HEK293 (cell line): ENCODE measurements around the gene SLK.

Experiments used
- CTCF ChIA-PET: fragments of 350-600 bp; formaldehyde crosslinking; extraction: SDS; loops from one replicate; lab custom pipeline; 2021; ENCODE audit warnings: antibody characterized with exemption; lab: Yijun Ruan, JAX
- POLR2A ChIA-PET: fragments of 300-600 bp; formaldehyde crosslinking; extraction: SDS; loops from one replicate; lab custom pipeline; 2020; ENCODE audit warnings: antibody characterized with exemption, inconsistent platforms; lab: Yijun Ruan, JAX
- H3K27ac ChIP-seq: fragments of 200-500 bp; sonication (Bioruptor generic); 2 replicates; pipeline ENCODE4 v1.5.1; 2014; ENCODE audit warnings: low read depth, low read length, control low read depth, inconsistent platforms; ENCODE audit errors: extremely low read depth
- H3K36me3 ChIP-seq, 2 experiments: fragments of 200-500 bp in 1 of 2; sonication (Bioruptor generic) in 1 of 2; 1 replicate in 1 of 2; 2 replicates in 1 of 2; pipeline ENCODE4 v1.5.1; 2014 to 2017; ENCODE audit warnings: inconsistent platforms in 2 of 2, low read length in 2 of 2; ENCODE audit not compliant: control insufficient read depth in 2 of 2, insufficient read depth in 1 of 2
- H3K4me1 ChIP-seq: fragments of 200-500 bp; sonication (Bioruptor generic); 2 replicates; pipeline ENCODE4 v1.5.1; 2014; ENCODE audit warnings: mild to moderate bottlenecking, low read length, inconsistent platforms; ENCODE audit not compliant: control insufficient read depth, insufficient read depth
- H3K4me3 ChIP-seq: 2 replicates; pipeline ENCODE4 v1.5.1; 2011; ENCODE audit warnings: low read depth, mild to moderate bottlenecking, control low read depth, low read length, moderate library complexity
- H3K9me3 ChIP-seq: fragments of 200-500 bp; sonication (Bioruptor generic); 2 replicates; pipeline ENCODE4 v1.5.1; 2014; ENCODE audit warnings: low read depth, low read length, inconsistent platforms; ENCODE audit not compliant: control insufficient read depth, insufficient read depth
- MZF1 ChIP-seq: fragments of 450-650 bp; formaldehyde crosslinking; IDR thresholded peaks from 2 replicates; pipeline ENCODE4 v1.5.1; 2017; ENCODE audit warnings: missing biosample characterization, missing genetic modification characterization, borderline replicate concordance
- PRDM10 ChIP-seq: fragments of 450-650 bp; formaldehyde crosslinking; IDR thresholded peaks from 2 replicates; pipeline ENCODE4 v1.5.1; 2016; ENCODE audit warnings: missing biosample characterization, missing genetic modification characterization
- RBAK ChIP-seq: fragments of 450-650 bp; formaldehyde crosslinking; IDR thresholded peaks from 2 replicates; pipeline ENCODE4 v1.5.1; 2016; ENCODE audit warnings: missing biosample characterization, missing genetic modification characterization
- SCRT1 ChIP-seq: fragments of 450-650 bp; formaldehyde crosslinking; IDR thresholded peaks from 2 replicates; pipeline ENCODE4 v1.5.1; 2016; ENCODE audit warnings: missing biosample characterization, missing genetic modification characterization, borderline replicate concordance
- SP3 ChIP-seq: fragments of 450-650 bp; formaldehyde crosslinking; IDR thresholded peaks from 2 replicates; pipeline ENCODE4 v1.5.1; 2016; ENCODE audit warnings: missing biosample characterization, missing genetic modification characterization
- ZBTB48 ChIP-seq: fragments of 450-650 bp; formaldehyde crosslinking; IDR thresholded peaks from 2 replicates; pipeline ENCODE4 v1.5.1; 2016; ENCODE audit warnings: missing biosample characterization, missing genetic modification characterization
- ZBTB7A ChIP-seq: fragments of 450-650 bp; formaldehyde crosslinking; IDR thresholded peaks from 2 replicates; pipeline ENCODE4 v1.5.1; 2016; ENCODE audit warnings: low read depth, missing biosample characterization, missing genetic modification characterization
- ZFP41 ChIP-seq: fragments of 450-650 bp; formaldehyde crosslinking; IDR thresholded peaks from 2 replicates; pipeline ENCODE4 v1.5.1; 2016; ENCODE audit warnings: missing biosample characterization, missing genetic modification characterization, borderline replicate concordance
- ZNF114 ChIP-seq: fragments of 450-650 bp; formaldehyde crosslinking; IDR thresholded peaks from 2 replicates; pipeline ENCODE4 v1.5.0; 2017; ENCODE audit warnings: missing biosample characterization, missing genetic modification characterization
- ZNF121 ChIP-seq: fragments of 450-650 bp; formaldehyde crosslinking; IDR thresholded peaks from 2 replicates; pipeline ENCODE4 v1.5.1; 2016; ENCODE audit warnings: missing biosample characterization, missing genetic modification characterization
- ZNF133 ChIP-seq: fragments of 450-650 bp; formaldehyde crosslinking; IDR thresholded peaks from 2 replicates; pipeline ENCODE4 v1.5.1; 2016; ENCODE audit warnings: missing biosample characterization, missing genetic modification characterization
- ZNF138 ChIP-seq: fragments of 450-650 bp; formaldehyde crosslinking; IDR thresholded peaks from 2 replicates; pipeline ENCODE4 v1.5.1; 2016; ENCODE audit warnings: missing biosample characterization, missing genetic modification characterization, borderline replicate concordance
- ZNF350 ChIP-seq: fragments of 450-650 bp; formaldehyde crosslinking; IDR thresholded peaks from 2 replicates; pipeline ENCODE4 v1.5.0; 2017; ENCODE audit warnings: missing biosample characterization, mild to moderate bottlenecking, missing genetic modification characterization
- ZNF518A ChIP-seq: fragments of 450-650 bp; formaldehyde crosslinking; conservative IDR thresholded peaks from 2 replicates; pipeline ENCODE4 v1.5.1; 2016; ENCODE audit warnings: low read depth, missing biosample characterization, missing genetic modification characterization
- ZNF585B ChIP-seq: fragments of 450-650 bp; formaldehyde crosslinking; IDR thresholded peaks from 2 replicates; pipeline ENCODE4 v1.5.1; 2016; ENCODE audit warnings: missing biosample characterization, missing genetic modification characterization
- ZNF600 ChIP-seq: fragments of 450-650 bp; formaldehyde crosslinking; IDR thresholded peaks from 2 replicates; pipeline ENCODE4 v1.5.1; 2016; ENCODE audit warnings: missing biosample characterization, missing genetic modification characterization
- TF ChIP-seq, protein P1 (sequence below): fragments of 450-650 bp; formaldehyde crosslinking; IDR thresholded peaks from 2 replicates; pipeline ENCODE4 v1.5.1; 2016; ENCODE audit warnings: missing biosample characterization, missing genetic modification characterization

Gene SLK

DNA sequence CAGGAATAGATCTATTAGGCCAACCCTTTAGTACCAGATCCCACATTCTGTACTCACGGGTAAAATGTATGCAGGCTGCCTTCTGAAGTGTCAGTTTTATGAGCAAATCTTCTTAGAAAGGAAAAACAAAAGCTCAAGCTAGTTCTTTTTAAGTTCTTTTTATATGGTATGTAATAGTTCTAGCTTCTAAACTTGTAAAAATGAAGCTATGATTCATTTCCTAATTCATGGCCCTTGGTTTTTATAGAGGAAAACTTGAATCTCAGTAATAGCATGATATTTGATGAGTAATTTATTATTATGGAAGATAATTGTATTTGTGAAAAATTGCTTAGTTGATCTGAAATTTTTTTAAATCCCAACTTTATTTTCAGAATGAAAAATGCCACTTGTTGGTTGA is 54.3 kb downstream of the SLK start:
- ChIA-PET CTCF (interaction anchor here (0.6 to 1.0 kb wide), 2 partner anchors 11 to 344 kb away, joined by 3 read pairs; no protein-coding TSS in a partner anchor), POLR2A (no interaction called here)
- Histone ChIP-seq H3K36me3 (peaks cover 59 to 73% of the 10 kb centered on the region in 2 experiments), H3K4me1 (no peaks in the 10 kb centered on the region), H3K9me3 (no peaks in the 10 kb centered on the region), H3K27ac (no peak overlapping the region), H3K4me3 (no peak overlapping the region)
- TF ChIP-seq ZNF350 (no peak), SP3 (no peak), RBAK (tag by site-specific recombination) (no peak), ZNF600 (no peak), SCRT1 (tag by site-specific recombination) (no peak), ZFP41 (tag by site-specific recombination) (no peak), MZF1 (tag by site-specific recombination) (no peak), ZNF133 (no peak)

DNA sequence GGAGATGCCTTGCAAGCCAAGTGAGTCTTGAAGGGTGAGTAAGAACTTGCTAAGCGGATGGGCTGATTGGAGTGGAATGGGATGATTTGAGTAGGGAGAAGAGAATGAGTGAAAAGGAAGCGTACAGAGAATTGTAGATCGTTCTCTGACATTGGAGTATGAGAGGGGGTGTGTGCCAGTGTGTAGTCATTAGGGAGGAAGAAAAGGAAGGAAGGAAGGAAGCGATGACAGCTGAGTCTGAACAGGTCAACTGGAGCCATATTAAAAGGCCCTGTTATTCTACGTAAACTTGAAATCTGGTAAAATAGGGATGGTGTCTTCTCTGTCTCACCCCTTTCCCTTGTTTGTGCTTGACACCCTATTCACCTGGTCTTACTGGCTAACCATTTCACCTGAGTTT is 55.1 kb downstream of the SLK start:
- ChIA-PET POLR2A (no interaction called here), CTCF (interaction anchor here (0.6 to 0.9 kb wide), 2 partner anchors 86 to 252 kb away, joined by 3 to 5 read pairs; no protein-coding TSS in a partner anchor)
- Histone ChIP-seq H3K4me3 (no peak overlapping the region), H3K27ac (no peak overlapping the region), H3K36me3 (peaks cover 59 to 73% of the 10 kb centered on the region in 2 experiments), H3K4me1 (no peaks in the 10 kb centered on the region), H3K9me3 (no peaks in the 10 kb centered on the region)
- TF ChIP-seq ZFP41 (tag by site-specific recombination) (no peak), ZNF121 (tag by site-specific recombination) (no peak), ZNF518A (tag by site-specific recombination) (no peak), ZNF585B (tag by site-specific recombination) (no peak), ZBTB48 (no peak), ZNF114 (no peak), ZNF138 (tag by site-specific recombination) (no peak), PRDM10 (no peak), ZBTB7A (tag by site-specific recombination) (no peak)
- TF ChIP-seq, protein P1, sequence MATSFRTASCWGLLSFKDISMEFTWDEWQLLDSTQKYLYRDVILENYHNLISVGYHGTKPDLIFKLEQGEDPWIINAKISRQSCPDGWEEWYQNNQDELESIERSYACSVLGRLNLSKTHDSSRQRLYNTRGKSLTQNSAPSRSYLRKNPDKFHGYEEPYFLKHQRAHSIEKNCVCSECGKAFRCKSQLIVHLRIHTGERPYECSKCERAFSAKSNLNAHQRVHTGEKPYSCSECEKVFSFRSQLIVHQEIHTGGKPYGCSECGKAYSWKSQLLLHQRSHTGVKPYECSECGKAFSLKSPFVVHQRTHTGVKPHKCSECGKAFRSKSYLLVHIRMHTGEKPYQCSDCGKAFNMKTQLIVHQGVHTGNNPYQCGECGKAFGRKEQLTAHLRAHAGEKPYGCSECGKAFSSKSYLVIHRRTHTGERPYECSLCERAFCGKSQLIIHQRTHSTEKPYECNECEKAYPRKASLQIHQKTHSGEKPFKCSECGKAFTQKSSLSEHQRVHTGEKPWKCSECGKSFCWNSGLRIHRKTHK (tag by site-specific recombination): no peak
